Renal pelvis (tissue), 4 donors: ENCODE data around the gene PRR16. TPM values are rescaled to one million over a fixed set of nuclear protein-coding genes. Genes with fewer than 3 reads are reported as not detected.
A peak's percentile ranks its signal among the peaks of the same experiment; 100 is the strongest.
"Not testable (repeated sequence)": the region's sequence is repeated elsewhere in the genome, so short reads cannot be mapped to it uniquely, and the experiment has no call there.

Source experiments
- DNase-seq: peaks from one replicate; pipeline ENCODE4 v3.0.0-alpha.2; 2013
- polyA plus RNA-seq, 3 donors: library from polyadenylated mRNA; unstranded; fragments of 120-200 nt; gene quantifications; one replicate each; pipeline ENCODE4 v1.2.1, GENCODE V29; 2013; ENCODE audit not compliant: insufficient read length in 3 of 3

Gene PRR16
- polyA plus RNA-seq, 3 donors = 2.1 to 3.8 (median 3.7) TPM

DNA sequence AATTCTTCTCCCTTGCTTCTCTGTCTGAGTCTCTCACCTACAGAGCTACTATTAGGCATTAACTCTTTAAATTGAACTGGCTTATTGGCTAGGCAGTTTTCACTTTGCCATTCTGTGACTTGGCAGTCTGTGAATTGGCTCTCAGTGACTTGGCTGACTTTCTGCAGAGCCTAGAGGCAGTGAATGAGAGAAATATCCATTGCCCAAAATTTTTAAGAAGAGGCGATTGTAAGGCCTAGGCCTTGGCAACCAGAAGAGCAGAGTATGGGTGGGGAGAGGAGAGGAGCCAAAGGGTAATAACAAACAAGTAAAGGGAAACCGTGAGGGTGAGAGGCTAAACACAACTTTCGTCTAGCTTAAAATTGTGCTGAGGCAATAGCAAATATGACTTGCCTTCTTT, 176.7 kb downstream of the PRR16 start:
- no peak for DNase-seq

DNA sequence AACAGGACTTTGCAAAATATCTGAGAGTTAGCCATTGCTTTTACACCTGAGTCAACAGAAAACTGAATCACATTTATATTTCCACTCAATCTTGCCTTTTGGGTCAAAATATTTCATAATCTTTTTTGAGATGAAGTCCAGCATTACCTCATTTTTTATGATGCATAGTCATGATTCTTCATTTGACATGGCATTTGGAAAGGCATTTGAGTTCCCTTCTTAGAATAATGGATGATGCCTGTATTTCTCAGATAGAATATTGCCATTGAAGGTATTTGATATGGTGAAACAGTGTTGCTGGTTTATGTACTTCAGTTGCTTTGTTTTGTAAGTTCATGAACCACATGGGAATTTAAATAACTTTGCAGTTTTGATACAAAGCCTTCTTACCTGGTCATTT, 180.4 kb downstream of the PRR16 start:
- no peak for DNase-seq

DNA sequence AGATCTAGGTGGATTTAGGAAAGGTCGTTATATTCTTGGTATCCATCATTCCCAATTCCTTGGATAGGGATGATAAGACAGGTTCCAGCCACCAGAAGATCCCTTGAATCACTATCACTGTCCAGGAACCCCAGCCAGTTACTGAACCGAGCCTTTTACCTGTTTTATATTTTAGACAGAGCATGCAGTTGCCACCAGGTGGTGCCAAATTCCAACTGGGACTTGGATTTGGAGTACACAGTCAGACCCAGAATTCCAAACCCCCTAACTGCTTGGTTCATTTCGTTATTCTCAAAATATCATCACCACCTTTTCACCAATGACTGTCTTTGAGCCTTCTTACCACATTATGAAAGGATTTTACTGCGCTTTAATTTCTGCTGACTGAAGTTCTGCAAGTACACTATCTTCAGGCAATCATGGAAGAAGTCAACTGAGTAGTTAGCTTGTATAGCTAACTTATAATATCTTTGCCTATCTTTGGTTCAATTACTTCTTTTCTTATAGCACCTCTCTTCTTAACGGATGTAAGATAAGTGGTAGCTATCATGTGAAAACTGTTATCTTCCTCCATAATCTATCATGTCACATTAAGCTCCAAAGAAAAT, 191.8 kb downstream of the PRR16 start:
- peak; percentile 33 for DNase-seq

DNA sequence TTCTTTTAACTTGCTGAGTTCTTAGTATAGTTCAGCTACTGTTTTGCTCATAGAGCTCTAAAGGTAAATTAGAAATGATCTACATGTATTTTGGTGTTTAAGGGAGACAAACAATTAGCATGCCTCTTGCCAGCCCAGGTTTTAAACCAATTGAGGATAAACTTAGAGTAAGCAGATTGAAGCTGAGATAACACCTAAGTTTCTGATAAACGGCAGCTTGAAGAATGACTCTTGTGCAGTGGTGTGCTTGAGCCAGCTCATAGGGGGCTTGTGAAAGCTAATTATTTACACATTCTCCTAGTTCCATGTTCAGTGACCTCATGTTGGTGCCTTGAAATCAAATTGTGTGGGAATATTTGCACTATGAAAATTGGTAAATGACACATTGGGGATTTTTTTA, 193.0 kb downstream of the PRR16 start:
- DNase-seq = no peak

DNA sequence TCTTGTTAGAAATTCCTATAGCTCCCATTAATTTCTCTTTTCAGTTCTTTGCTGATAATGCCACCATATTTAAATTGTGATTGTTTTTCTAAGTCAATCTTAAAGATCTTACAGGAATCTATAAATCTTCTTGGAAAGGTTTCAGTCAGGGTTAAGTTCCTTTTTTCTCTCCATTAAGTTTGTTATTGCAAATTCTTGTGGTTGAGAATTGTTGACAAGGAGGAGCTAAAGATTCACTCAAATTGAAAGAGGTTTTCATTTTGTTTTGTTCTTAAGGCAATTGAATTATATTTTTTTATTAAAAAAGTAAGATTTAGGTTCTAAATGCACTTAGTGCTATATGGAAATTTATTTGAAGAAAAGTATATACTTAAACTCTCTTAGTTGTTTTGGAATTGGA, 213.4 kb downstream of the PRR16 start:
- DNase-seq = no peak

DNA sequence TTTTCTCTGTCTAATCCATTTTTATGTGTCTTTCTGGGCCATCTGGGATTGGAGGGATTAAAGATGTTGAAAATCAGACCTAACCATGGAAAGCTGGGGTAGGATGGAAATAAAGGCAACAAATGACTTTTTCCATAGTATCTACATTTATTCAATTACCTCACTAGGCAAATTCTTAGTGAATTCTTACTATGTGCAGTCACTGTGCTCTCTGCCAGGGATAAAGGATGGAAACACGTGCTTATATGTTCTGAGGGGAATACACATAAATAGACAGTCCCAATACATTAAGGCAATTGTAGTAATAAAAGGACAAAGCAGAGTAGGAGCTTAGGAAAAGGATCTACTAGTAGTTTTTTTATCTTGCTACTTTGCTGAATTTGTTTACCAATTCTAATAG, 214.2 kb downstream of the PRR16 start:
- DNase-seq = no peak

DNA sequence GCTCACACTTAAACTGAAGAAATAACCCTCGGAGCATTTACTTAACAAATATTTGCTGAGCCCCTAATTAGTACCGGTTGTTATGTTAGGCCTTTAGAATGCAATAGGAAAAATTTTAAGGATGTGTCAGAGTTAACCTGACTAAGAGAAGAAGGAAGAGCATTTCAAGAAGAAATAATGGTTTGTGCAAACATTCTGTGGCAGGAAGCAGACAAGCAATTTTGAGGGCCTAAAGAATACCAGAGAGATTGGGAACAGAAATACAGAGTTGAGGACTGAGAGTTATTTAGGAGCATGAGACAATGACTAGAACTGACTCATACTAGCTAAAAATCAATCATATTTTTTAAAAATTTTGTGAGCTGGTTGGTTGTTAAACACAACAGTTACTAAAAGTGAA, 218.8 kb downstream of the PRR16 start:
- no peak for DNase-seq

DNA sequence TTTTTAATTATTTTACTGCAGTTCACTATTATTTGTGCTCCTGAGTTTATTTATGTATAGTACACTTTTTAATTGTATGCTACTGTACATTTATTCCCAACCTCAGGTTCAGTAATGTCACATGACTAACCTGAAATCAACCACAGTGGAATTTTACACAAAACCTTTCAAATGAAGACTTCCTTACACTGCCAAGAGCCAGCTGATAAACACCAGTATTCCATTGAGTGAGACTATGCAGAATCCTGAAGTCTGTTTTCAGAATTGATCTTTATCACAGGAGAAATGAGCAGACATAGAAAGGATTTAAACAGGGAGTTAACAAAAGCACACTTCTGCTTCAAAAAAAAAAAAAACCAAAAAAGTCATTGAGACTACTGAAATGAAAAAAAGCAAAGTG, 219.5 kb downstream of the PRR16 start:
- no peak for DNase-seq

DNA sequence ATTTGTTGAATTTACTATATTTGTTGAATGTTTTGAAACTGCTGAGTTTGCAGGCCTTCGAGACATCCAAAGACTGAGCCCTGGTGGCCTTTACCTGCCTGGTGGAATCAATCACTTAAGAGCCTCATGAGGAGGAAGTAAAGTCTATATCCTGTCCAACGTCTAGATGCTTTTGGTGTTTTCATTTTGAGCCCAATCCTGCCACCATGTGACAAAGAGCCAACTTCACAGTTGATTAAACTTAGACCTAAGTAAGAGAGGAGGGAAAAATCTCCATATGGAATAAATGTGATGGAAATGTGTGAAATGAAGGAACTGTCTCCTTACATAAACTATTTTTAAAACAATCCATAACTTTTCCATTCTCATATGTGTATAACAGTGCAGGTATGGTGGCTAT, 220.1 kb downstream of the PRR16 start:
- no peak for DNase-seq

DNA sequence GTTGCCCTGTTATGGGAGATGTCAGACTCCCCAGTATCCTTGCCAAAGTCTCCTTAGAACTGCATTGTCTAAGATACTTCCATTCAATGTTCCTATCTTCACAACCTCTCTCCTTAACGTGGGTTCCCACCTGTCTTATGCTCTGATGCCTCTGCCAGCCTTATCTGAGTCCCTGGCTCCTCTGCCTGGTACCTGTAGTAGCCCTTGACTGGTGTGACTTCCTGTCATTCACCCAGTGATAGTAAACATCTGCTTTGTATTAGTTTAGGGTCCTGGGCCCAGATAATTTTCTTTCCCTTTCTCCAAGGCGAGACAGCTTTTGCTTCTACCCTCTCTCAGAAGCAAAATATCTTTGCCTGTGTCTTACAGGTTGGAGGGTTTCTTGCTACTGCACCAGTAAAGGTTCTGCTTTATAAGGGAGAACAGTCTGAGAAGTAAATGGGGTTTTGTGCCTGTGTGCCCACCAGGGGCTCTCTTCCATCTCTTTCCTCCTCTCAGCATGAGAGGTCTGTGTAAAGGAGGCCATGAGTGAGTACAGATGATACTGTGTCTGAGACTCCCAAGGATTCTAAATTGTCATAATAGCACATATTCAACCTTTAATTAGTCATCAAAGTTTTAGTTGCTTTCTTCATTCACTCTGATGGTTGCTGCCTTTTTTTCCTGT, 220.8 kb downstream of the PRR16 start:
- no peak for DNase-seq

DNA sequence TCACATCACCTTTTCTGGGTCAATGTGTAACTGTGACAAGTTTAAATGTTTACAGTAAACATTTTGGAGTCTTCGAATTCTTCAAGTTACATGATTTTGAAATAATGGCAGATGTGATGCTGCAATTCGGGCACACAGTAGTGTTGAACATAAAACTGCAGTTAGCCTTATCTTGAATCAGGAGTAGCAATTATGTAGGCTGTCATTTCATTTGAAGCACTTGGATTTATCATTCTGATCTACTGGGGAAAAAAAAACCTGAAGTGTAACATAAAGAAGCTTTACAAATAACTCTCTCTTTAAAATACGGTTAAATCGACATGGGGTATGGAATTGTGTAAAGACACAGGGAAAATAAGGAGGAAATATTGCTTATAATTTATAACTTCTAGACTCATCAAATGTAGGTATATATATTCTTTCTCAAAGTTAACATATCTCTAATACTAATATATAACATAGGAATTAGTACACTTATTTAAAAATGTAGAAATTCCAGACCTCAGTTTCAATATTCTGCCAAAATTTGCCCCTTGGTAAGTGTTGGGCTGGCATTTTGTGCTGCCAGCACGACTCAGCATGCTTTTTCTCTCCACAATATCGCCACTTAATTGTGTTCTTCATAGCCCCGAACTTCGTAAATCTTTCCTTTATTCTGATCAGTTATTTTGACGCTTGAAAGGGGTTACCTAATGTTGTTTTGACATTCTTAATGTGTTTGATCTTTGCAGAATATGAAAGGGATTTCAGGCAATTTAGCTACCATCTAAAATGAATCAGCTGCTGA, 226.7 kb downstream of the PRR16 start:
- DNase-seq = no peak

DNA sequence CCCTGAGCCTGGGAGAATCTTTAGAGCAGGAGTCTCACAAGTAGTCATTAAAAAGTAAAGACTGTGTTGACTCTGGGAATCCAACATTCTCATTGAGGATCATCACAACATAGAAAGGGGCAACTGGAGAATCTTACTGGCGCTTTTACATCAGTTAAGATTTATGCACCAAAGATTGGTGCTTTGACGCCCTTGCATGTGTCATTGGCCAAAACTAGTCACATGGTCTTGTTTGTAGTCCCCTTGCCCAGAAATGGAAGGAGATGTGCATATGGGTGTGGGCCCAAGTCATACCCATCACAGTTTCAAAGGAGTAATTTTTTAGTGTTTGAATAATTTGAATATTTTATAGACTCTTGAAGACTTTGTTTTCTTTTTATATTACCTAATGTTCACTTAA, 228.2 kb downstream of the PRR16 start:
- no peak for DNase-seq

DNA sequence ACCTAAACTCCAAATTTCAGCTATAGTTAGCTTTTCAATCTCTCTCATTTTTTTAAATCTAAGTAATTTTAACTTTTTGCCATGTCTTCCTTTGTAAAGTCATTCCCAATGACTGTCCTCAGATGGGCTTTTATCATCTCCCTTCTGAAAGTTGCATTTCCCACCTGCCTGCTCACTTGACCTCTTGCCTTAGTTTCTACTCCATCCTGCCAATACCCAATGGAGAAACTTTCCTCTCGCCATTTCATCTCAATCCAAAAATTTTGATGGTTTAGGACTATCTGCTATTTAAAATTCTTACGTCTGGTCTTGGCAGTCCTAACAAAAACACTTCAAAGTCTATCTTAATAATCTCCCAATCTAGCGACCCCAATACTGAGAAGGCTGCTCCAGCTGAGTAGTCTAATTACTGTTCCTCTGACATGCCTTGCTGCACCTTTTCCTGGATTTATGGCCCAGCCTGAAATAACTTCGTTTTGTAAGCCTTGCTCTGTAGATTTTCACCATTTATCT, 231.3 kb downstream of the PRR16 start:
- DNase-seq = no peak

DNA sequence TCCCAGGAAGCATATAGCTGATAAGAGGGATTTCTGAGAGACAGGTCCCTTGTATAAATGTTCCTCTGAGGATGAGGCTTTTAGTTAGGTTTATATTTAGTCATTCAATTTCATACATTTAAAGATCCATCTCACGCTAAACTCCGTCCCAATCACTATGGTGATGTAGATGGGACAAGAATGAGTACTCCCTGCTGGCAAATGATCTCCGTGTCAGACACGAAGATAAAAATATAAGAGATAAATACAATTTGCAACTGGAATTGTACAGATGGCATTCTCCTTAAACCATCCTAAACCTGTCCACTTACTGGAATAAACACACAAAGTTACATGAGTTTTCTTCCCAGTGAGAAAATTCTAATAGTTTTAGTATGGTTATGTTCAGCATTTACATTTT, 233.0 kb downstream of the PRR16 start:
- no peak for DNase-seq

DNA sequence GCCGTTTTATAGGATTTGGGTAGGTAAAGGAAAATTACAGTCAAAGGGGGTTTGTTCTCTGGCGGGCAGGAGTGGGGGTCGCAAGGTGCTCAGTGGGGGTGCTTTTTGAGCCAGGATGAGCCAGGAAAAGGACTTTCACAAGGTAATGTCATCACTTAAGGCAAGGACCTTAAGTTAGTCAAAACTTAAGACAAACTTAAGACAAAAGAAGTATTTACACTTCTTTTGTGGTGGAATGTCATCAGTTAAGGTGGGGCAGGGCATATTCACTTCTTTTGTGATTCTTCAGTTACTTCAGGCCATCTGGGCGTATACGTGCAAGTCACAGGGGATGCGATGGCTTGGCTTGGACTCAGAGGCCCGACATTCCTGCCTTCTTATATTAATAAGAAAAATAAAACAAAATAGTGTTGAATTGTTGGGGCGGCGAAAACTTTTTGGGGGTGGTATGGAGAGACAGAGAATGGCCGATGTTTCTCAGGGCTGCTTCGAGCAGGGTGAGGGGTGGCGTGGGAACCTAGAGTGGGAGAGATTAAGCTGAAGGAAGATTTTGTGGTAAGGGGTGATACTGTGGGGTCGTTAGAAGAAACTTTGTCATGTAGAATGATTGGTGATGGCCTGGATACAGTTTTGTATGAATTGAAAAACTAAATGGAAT, 233.7 kb downstream of the PRR16 start:
- not testable (repeated sequence) for DNase-seq

DNA sequence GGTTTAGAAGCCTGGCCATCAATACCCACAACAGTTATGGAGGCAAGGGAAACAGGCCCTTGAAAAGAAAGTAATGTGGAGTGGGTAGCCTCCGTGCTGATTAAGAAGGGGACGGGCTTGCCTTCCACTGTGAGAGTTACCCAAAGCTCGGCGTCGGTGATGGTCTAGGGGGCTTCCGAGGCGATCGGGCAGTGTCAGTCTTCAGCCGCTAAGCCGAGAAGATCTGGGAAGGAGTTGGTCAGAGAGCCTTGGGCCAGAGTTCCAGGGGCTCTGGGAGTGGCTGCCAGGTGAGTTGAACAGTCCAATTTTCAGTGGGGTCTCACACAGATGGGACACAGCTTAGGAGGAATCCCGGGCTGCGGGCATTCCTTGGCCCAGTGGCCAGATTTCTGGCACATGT, 236.6 kb downstream of the PRR16 start:
- not testable (repeated sequence) for DNase-seq

DNA sequence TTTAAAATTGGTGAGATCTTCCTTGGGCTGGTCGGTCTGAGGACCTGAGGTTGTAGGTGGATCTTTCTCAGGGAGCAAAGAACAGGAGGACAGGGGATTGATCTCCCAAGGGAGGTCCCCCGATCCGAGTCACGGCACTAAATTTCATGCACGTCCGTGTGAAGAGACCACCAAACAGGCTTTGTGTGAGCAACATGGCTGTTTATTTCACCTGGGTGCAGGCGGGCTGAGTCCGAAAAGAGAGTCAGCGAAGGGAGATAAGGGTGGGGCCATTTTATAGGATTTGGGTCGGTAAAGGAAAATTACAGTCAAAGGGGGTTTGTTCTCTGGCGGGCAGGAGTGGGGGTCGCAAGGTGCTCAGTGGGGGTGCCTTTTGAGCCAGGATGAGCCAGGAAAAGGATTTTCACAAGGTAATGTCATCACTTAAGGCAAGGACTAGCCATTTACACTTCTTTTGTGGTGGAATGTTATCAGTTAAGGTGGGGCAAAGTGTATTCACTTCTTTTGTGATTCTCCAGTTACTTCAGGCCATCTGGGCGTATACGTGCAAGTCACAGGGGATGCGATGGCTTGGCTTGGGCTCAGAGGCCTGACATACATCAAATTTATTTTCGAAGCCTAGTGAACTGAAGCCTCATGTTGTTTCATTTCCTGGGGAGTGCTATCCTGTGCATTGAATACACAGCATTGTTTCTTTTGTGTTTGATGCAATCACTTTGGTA, 238.9 kb downstream of the PRR16 start:
- not testable (repeated sequence) for DNase-seq

DNA sequence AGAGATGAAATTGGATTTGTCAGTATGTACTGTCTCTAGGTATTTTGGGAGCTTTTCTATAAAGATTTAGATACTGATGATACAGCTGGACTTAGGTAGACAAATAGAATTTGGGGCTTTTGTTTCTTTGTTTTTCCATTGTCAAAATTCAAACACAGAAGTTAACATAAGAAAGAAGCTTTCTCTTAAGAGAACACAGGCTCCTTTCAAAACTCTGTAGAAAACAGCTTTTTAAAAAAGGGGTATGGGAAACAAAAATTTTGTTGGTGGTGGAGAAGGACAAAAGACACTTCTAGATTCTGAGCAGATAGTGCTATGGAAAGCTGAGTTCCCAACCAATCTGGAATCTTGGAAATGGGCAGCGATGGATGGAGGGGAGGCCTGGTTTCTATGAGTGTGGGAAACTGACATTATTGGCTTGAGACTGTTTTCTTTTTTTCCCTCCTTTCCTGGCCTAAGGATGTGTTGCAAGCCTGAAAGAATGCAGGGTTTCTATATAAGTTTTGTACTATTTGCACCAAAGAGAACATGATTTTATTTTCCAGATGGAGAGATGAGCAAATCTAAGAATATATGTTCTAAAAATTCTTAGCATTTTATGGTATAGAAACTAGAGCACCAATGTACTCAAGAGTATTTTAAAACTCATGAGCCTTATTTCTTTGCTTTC, 240.0 kb downstream of the PRR16 start:
- no peak for DNase-seq

DNA sequence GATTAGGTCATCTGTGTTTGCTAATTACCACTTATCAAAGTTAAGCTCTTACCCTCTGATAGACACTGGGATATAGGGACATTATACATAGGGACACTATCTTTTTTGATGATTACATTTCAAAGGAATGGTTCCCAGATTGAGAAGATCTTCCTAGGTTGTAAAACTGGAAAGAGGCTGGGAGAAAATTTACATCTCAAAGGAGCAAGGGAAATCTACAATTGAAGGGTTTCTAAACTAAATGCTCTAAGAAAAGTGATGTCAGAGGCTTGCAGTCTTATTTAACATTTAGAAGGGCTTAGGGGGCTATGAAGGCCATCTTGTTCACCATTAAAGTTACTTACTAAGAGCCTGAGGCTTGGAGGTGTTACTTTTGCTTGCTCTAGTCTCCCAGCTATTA, 242.8 kb downstream of the PRR16 start:
- DNase-seq = no peak

DNA sequence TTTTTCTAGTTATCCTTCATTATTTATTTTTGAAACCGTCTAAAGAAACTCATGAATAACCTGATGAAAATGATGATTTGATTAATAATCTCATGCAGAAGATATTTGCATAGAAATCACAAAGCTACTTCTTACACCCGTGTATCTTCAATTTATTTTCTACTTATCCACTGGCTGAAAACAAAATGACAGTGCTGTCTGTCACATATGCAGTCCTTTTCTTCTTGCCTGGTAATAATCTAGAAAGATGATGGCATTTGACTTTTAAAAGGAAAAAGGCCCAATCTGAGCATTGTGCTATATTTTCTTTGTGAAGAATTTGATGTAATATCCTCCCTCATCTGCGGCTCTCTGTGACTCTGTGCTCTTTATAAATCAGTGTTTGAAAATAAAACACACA, 253.3 kb downstream of the PRR16 start:
- DNase-seq = no peak

DNA sequence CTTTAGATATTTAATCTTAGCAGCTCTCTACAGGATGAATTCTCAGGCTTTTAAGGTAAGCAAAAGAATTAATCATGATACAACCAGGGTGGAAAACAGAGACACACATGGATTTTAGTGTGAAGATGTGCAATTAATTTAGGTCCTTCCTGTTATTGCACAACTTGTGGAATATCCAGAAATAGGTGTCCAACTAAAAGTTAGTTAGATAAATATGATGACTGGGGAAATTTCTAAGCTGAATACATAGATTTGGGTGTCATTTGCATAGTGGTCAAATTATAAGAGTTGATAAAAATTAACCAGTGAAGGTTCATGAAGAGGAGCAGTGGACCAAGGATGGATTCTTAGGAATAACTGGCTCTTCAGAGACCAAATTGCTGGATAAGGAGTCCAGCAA, 266.1 kb downstream of the PRR16 start:
- no peak for DNase-seq
